Prostate gland (tissue), 2 donors: ENCODE measurements around the gene PLSCR2. TPM values are rescaled to one million over a fixed set of nuclear protein-coding genes. Genes with fewer than 3 reads are reported as not detected.

ENCODE experiments used
- DNase-seq: peaks from one replicate; pipeline ENCODE4 v3.0.0-alpha.2; 2019; ENCODE audit warnings: low spot score
- H3K27ac ChIP-seq, 2 donors: fragments of 200-600 bp; sonication (generic); 2 replicates each; pipeline ENCODE4 v1.5.1; 2017 to 2019
- H3K27me3 ChIP-seq: fragments of 200-600 bp; sonication (generic); replicated peaks from 2 replicates; pipeline ENCODE4 v1.5.1; 2019; ENCODE audit not compliant: insufficient read depth
- H3K36me3 ChIP-seq, 2 donors: fragments of 200-600 bp; sonication (generic); 1 replicate in 1 of 2; 2 replicates in 1 of 2; pipeline versions ENCODE4 v1.5.1 to v1.8.1; 2017 to 2019
- H3K4me1 ChIP-seq: fragments of 200-600 bp; sonication (generic); replicated peaks from 2 replicates; pipeline ENCODE4 v1.5.1; 2019
- H3K4me3 ChIP-seq, 2 donors: fragments of 200-600 bp; sonication (generic); 2 replicates each; pipeline ENCODE4 v1.5.1; 2017 to 2019
- H3K9me3 ChIP-seq: fragments of 200-600 bp; sonication (generic); 2 replicates; pipeline ENCODE4 v1.5.1; 2017
- POLR2A ChIP-seq: fragments of 450-650 bp; IDR thresholded peaks from one replicate; pipeline ENCODE4 v1.6.1; 2016; ENCODE audit warnings: antibody characterized with exemption, mild to moderate bottlenecking
- POLR2AphosphoS5 ChIP-seq: sonication (generic); formaldehyde crosslinking; IDR thresholded peaks from one replicate; pipeline ENCODE4 v1.6.1; 2017; ENCODE audit warnings: antibody characterized with exemption
- WGBS: methylation state at CpG from one replicate; pipeline ENCODE4 v1.1.5; 2018; 5-methylcytosine and 5-hydroxymethylcytosine counted together
- intact Hi-C: fragments of 100-400 bp; cut with DNase I; formaldehyde crosslinking; loops from one replicate; pipeline ENCODE4 v1.14.2; 2022
- total RNA-seq, 2 donors: library from RNA; depleted of rRNA; stranded (reverse); fragments of >200 nt; gene quantifications; one replicate each; pipeline ENCODE4 v1.1.0, GENCODE V29; 2016
- TF ChIP-seq, protein P1 (sequence below), 4 experiments: fragments of 200-600 bp in 2 of 4; fragments of 450-650 bp in 2 of 4; sonication (generic) in 2 of 4; IDR thresholded peaks; 1 replicate in 3 of 4; 2 replicates in 1 of 4; pipeline ENCODE4 v1.5.1; 2016 to 2019; ENCODE audit warnings: antibody characterized with exemption in 4 of 4, mild to moderate bottlenecking in 2 of 4, moderate library complexity in 2 of 4

Gene PLSCR2
- total RNA-seq, 2 donors from 2014 or later, result 0.51 TPM; not detected in 1

- no peaks in the 10 kb centered on the region for H3K36me3 ChIP-seq
- H3K4me1 ChIP-seq, result no peaks in the 10 kb centered on the region
- intact Hi-C loops, result no loop called here
- DNase-seq, result no peak
- TF ChIP-seq POLR2A, result no peak
- TF ChIP-seq POLR2AphosphoS5, result no peak
- TF ChIP-seq, protein P1, sequence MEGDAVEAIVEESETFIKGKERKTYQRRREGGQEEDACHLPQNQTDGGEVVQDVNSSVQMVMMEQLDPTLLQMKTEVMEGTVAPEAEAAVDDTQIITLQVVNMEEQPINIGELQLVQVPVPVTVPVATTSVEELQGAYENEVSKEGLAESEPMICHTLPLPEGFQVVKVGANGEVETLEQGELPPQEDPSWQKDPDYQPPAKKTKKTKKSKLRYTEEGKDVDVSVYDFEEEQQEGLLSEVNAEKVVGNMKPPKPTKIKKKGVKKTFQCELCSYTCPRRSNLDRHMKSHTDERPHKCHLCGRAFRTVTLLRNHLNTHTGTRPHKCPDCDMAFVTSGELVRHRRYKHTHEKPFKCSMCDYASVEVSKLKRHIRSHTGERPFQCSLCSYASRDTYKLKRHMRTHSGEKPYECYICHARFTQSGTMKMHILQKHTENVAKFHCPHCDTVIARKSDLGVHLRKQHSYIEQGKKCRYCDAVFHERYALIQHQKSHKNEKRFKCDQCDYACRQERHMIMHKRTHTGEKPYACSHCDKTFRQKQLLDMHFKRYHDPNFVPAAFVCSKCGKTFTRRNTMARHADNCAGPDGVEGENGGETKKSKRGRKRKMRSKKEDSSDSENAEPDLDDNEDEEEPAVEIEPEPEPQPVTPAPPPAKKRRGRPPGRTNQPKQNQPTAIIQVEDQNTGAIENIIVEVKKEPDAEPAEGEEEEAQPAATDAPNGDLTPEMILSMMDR (IDR thresholded peaks at IDR 0.05), result no peak
- H3K9me3 ChIP-seq, result no peaks in the 10 kb centered on the region
- no peaks in the 10 kb centered on the region for H3K27me3 ChIP-seq
- WGBS, result 73% methylated on average over 1 of the region's 1 CpG
- no peak overlapping the region for H3K27ac ChIP-seq
- H3K4me3 ChIP-seq, result no peak overlapping the region
These were observed 82.4 kb downstream of the PLSCR2 start for GRCh38 chr3:146386936-146387335.

GRCh38 chr3:146384786-146385185 lies 84.6 kb downstream of the PLSCR2 start:
- intact Hi-C loops, result no loop called here
- no peak for DNase-seq
- TF ChIP-seq POLR2AphosphoS5, result no peak
- no peak for TF ChIP-seq POLR2A

More at GRCh38 chr3:146384786-146385185, 84.6 kb downstream of the PLSCR2 start:
- Histone ChIP-seq H3K27ac (no peak overlapping the region), H3K27me3 (no peaks in the 10 kb centered on the region), H3K4me3 (no peak overlapping the region), H3K4me1 (no peaks in the 10 kb centered on the region), H3K36me3 (no peaks in the 10 kb centered on the region), H3K9me3 (no peaks in the 10 kb centered on the region)

Other genes starting within 250 kb of the PLSCR2 start
- gene PLSCR4, start 218.5 kb downstream of the PLSCR2 start, total RNA-seq, result 10 to 100 TPM; 14.2 to 77.4 TPM
- 10 to 100 TPM; 35.0 to 90.1 TPM for gene PLSCR1, start 75.0 kb upstream of the PLSCR2 start, total RNA-seq
- not detected for gene PLSCR5, start 135.8 kb upstream of the PLSCR2 start, total RNA-seq